G401 (cell line): ENCODE data around the gene LINGO1. TPM values are rescaled to one million over a fixed set of nuclear protein-coding genes. Genes with fewer than 3 reads are reported as not detected.

ENCODE experiments used
- DNase-seq: peaks from one replicate; pipeline ENCODE4 v3.0.0-alpha.2; 2015; ENCODE audit warnings: low spot score
- in situ Hi-C: cut with HindIII; loops from 2 replicates; pipeline ENCODE4 v1.10.0; 2016; ENCODE audit warnings: low sequenced_read_pairs, mixed read lengths
- total RNA-seq: library from RNA; depleted of rRNA; stranded (reverse); fragments of >200 nt; shearing (Covaris generic); gene quantifications from 2 replicates; pipeline ENCODE4 v1.2.3, GENCODE V29; 2014

The LINGO1 gene
- total RNA-seq, 1 experiment from 2014 or later: 8.8 TPM

GRCh38 chr15:77621847-77622208 is 10.9 kb downstream of the LINGO1 start:
- in situ Hi-C loops: no loop called here

GRCh38 chr15:77620960-77621647 is 11.6 kb downstream of the LINGO1 start:
- in situ Hi-C loops: no loop called here
- DNase-seq: no peak

More at GRCh38 chr15:77621847-77622208, 10.9 kb downstream of the LINGO1 start:
- DNase-seq: no peak

GRCh38 chr15:77620297-77620696 is 12.4 kb downstream of the LINGO1 start:
- in situ Hi-C loops: no loop called here
- no peak for DNase-seq

DNA sequence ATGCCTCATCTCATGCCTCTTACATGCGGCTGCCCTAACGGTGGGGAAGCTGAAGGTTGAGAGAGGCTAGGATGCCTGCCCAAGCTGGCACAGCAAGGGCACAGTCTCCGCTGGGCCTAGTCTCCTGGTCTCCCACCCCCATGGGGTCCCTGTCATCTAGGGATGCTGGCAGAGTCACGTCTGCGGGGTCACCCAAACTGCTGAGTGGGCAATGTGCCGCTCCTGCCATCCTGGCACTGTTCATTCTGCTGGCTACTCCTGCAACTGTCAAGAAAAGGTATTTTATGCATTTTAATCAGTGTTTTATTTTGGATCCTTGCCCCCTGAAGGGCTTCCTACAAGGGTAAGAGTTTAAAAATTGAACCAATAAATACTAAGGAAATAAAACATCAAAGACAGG is 12.8 kb downstream of the LINGO1 start:
- DNase-seq: no peak
- in situ Hi-C loops: no loop called here

- DNase-seq: no peak
These were observed 15.1 kb downstream of the LINGO1 start for GRCh38 chr15:77617476-77618230.

DNA sequence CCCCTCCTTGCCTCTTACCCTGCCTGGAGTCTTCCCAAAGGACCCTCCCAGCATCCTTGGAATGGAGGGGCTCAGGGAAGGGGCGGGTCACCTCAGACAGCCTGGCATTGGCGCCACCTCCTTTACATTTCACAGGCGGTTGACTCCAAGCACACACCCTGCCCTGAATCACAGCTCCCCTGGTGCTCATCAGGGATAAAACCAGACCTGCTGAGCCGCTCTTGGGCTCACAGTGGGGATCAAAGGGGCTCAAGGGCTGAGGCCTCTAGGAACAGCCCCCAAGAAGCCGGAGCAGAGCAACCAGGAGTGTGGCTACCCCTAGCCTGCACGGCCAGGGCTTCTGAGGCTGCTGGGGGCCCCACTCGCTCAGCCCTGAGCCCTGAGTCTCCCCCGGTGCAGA is 16.6 kb downstream of the LINGO1 start:
- in situ Hi-C loops: no loop called here
- no peak for DNase-seq

More at GRCh38 chr15:77617476-77618230, 15.1 kb downstream of the LINGO1 start:
- in situ Hi-C loops: no loop called here

DNA sequence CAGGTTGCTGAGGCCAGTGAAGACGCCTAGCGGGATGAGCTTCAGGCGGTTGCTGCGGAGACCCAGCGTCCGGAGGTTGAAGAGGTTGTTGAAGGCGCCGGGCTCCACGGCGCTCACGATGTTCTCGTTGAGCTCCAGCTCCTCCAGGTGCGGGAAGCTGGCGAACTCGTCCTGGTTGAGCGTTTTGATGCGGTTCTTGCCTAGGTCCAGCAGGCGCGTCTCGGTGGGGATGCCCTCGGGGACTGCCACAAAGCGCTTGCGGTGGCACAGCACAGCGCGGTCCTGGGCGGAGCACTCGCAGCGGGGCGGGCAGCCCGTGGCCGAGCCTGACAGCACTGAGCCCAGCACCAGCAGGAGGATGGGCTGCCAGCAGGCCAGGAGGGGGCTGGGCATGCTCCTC is 17.2 kb downstream of the LINGO1 start:
- no peak for DNase-seq
- in situ Hi-C loops: no loop called here

- in situ Hi-C loops: no loop called here
- no peak for DNase-seq
These were observed 18.4 kb downstream of the LINGO1 start for GRCh38 chr15:77614251-77614806.

DNA sequence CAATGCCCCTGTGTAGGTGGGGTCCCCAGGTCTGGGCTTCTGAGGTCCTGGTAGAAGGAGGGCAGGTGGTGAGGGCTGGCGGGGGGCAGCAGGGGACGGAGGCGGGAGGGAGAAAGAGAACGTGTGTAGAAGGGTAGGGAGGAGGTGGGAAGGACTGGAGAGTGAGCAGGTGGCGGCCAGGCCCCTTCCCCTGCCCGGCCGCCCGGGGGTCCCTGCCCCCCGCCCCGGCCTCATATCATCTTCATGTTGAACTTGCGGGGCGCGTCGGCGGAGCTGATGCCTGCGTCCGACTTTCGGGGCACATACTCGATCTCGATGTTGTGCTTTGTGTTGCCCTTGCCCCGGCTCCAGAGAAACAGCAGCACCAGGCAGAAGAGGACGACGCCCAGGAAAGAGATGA is 18.9 kb downstream of the LINGO1 start:
- DNase-seq: no peak

GRCh38 chr15:77612958-77613601 is 19.6 kb downstream of the LINGO1 start:
- DNase-seq: no peak
- in situ Hi-C loops: no loop called here

More for the DNA sequence above, 18.9 kb downstream of the LINGO1 start:
- in situ Hi-C loops: no loop called here

DNA sequence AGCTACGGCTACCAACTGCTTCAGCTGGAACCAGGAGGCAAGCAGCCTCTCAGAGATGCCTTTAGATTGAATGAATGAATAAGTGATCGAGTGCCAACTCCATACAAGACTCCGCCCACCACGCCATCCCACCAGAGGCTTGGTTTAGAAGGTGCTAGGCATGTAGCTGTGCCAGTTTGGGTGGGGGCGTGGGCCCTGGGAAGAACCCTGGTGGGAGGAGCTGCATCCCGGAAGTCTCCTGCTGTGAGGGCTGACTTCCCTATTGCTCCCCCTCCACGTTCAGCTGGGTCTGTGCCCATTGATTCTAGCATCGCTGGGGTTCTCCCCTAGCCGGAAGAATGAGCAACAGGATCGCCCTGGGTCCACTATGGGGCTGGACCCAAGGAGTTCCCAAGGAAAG is 20.9 kb downstream of the LINGO1 start:
- in situ Hi-C loops: no loop called here
- DNase-seq: no peak

DNA sequence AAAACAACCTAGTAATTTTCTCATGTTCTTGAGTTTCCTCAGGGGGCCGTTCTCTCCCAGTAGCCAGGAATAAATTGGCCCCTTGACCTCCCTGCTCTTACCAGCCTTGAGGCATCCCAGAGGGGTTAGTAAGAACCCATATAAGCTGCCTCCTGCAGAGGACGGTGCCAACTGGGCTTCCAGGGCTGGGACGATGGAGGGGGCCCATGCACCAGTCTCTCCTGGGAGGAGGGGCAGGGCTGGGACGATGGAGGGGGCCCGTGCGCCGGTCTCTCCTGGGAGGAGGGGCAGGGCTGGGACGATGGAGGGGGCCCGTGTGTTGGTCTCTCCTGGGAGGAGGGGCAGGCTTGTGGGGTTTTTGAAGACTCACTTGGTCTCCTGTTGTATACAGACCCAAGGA is 22.0 kb downstream of the LINGO1 start:
- in situ Hi-C loops: no loop called here
- no peak for DNase-seq

- DNase-seq: no peak
- in situ Hi-C loops: loop anchor here (10.0 kb wide), 1 partner anchor 65 kb away; no protein-coding TSS in a partner anchor
These were observed 23.2 kb downstream of the LINGO1 start for GRCh38 chr15:77609558-77609957.

DNA sequence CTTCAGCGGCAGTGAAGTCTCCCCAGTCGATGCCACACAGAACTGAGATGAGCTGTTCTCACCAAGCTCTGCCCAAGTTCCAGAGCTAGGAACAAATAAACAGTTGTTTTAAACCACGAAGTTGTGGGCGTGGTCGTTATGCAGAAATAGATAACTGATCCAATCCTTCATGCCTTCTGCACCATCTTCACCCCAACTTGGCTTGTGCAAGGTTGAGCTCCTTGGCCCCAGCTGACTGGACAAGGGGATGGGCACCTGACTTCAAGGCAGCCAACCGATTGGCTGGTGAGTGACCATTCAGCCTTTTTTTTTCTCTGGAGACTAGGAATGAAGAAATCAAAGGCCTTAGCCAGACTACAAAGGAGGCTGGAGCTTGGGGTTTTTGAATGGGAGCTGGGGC is 23.9 kb downstream of the LINGO1 start:
- in situ Hi-C loops: loop anchor here (10.0 kb wide), 1 partner anchor 64 kb away; no protein-coding TSS in a partner anchor
- DNase-seq: no peak

- no peak for DNase-seq
These were observed 24.8 kb downstream of the LINGO1 start for GRCh38 chr15:77607894-77608261.

DNA sequence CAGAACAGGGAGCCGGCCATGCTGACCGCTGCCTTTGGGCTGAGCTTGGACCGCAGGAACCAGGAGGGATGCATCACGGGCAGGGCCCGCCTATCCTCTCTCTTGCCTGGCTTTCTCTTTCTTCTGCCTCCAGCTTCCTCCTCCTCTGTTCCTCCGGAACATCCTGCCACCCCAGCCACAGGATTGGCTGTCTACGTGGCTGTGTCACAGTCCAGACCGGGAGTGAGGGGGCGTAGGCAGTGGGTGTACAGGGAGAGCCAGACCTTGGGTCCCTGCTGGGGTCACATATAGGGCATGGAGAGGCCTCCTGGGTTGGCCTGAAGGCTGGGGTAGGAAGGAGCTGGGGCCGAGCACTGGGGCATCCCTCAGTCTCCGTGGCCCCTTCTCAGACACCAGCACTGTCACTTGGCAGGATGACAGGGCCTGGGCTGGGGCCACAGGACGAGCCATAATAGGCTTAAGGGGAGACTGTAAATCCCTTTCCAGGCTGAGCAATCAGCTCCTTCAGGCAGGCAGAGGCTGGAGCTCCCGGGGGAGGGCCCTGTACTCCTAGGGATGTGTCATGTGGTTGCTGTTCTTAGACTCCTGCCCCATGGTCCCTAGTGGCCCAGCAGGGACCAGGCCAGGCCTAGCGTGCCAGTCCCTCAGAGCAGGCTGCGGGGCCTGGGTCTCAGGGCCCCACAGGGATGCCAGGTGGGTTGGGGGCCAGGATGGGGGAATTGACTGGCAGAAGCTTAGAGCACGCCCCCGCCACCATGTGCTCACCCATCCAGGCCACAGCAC is 25.4 kb downstream of the LINGO1 start:
- no peak for DNase-seq
- in situ Hi-C loops: loop anchor here (10.0 kb wide), 1 partner anchor 63 kb away; no protein-coding TSS in a partner anchor

More at GRCh38 chr15:77607894-77608261, 24.8 kb downstream of the LINGO1 start:
- in situ Hi-C loops: loop anchor here (10.0 kb wide), 1 partner anchor 63 kb away; no protein-coding TSS in a partner anchor

- DNase-seq: no peak
- in situ Hi-C loops: loop anchor here (10.0 kb wide), 1 partner anchor 62 kb away; no protein-coding TSS in a partner anchor
These were observed 26.3 kb downstream of the LINGO1 start for GRCh38 chr15:77606142-77607034.

DNA sequence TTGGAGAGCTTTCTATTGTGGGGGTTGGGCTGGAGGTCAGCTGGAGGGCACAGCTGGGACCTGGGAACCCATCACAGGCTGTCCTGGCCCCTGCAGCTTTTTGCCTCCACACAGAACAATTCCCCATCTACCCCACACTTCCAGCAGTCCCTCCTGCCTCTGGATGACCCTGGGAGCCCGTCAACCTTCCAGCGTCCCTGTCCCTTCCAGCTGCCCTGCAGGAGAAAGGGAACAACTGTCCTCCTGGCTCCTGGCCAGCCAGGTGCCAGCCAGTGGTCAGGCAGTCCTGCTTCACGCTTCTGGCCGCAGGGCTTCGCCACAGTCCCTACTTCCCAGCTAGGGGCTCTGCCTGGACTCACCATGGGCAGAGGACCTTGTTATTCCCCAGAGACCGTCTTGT is 27.2 kb downstream of the LINGO1 start:
- no peak for DNase-seq

More for the DNA sequence above, 27.2 kb downstream of the LINGO1 start:
- in situ Hi-C loops: loop anchor here (10.0 kb wide), 1 partner anchor 61 kb away; no protein-coding TSS in a partner anchor
